K562 (cell line): Measurements from ENCODE around the gene SLC39A3. TPM values are rescaled to one million over a fixed set of nuclear protein-coding genes. Genes with fewer than 3 reads are reported as not detected.

ENCODE experiments used
- ATAC-seq: fragments of 200-7000 bp; cut with Tn5 transposase; 3 replicates; pipeline ENCODE4 v1.9.1; 2020; ENCODE audit warnings: moderate library complexity
- BruUV-seq: library from RNA; stranded (reverse); fragments of 400-500 nt; replicated peaks from 2 replicates; lab custom pipeline; 2021; lab: Mats Ljungman, UMichigan
- CTCF ChIA-PET: fragments of 300-600 bp; formaldehyde crosslinking; extraction: SDS; loops from one replicate; lab custom pipeline; 2021; ENCODE audit warnings: low intra/inter-chr PET ratio; lab: Yijun Ruan, JAX
- POLR2A ChIA-PET: fragments of 300-600, 350-650 bp; sonication (Branson Sonifier 250); formaldehyde crosslinking; extraction: SDS; loops from one replicate; lab custom pipeline; 2021; ENCODE audit warnings: antibody characterized with exemption, inconsistent platforms; lab: Yijun Ruan, JAX
- DNase-seq, 4 experiments: peaks; one replicate each; pipeline versions ENCODE4 v3.0.0 to v3.0.0-alpha.2; 2011 to 2018; ENCODE audit warnings: low spot score in 3 of 4, mixed read lengths in 3 of 4; ENCODE audit errors: extremely low read depth in 1 of 4
- FAIRE-seq: peaks from 2 replicates; lab custom pipeline; 2011; peaks lifted over from hg19 to GRCh38; lab: Jason Lieb, UNC
- H2AFZ ChIP-seq: 2 replicates; pipeline ENCODE4 v1.6.0; 2011; ENCODE audit warnings: low read depth, low read length, control low read depth, inconsistent platforms
- H3K27ac ChIP-seq: fragments of 200-600 bp; 3 replicates; pipeline ENCODE4 v1.8.0; 2011; ENCODE audit warnings: low read depth, mild to moderate bottlenecking, control low read depth, inconsistent platforms, low read length, moderate library complexity, mixed read lengths; ENCODE audit errors: extremely low read depth
- H3K27me3 ChIP-seq, 2 experiments: fragments of 300-600 bp in 1 of 2; 2 replicates in 1 of 2; 3 replicates in 1 of 2; pipeline versions ENCODE4 v1.6.0 to v1.8.0; 2011; ENCODE audit warnings: inconsistent platforms in 2 of 2, low read length in 2 of 2, mild to moderate bottlenecking in 1 of 2, mixed read lengths in 1 of 2, moderate library complexity in 1 of 2; ENCODE audit not compliant: control insufficient read depth in 2 of 2, insufficient read depth in 2 of 2
- H3K36me3 ChIP-seq: fragments of 300-600 bp; 3 replicates; pipeline ENCODE4 v1.8.0; 2011; ENCODE audit warnings: mild to moderate bottlenecking, low read length, inconsistent platforms; ENCODE audit not compliant: control insufficient read depth, insufficient read depth
- H3K4me1 ChIP-seq, 2 experiments: fragments of 200-600 bp in 1 of 2; replicated peaks in 1 of 2; 2 replicates in 1 of 2; 3 replicates in 1 of 2; pipeline versions ENCODE4 v1.5.1 to v1.8.0; 2011; ENCODE audit warnings: inconsistent platforms in 2 of 2, low read length in 2 of 2, mild to moderate bottlenecking in 1 of 2, mixed read lengths in 1 of 2, moderate library complexity in 1 of 2; ENCODE audit not compliant: control insufficient read depth in 2 of 2, insufficient read depth in 2 of 2
- H3K4me2 ChIP-seq: 2 replicates; pipeline ENCODE4 v1.6.1; 2011; ENCODE audit warnings: low read length, control low read depth, inconsistent platforms, mixed read lengths; ENCODE audit not compliant: insufficient read depth
- H3K4me3 ChIP-seq: fragments of 200-600 bp; sonication (generic), shearing (Covaris generic); 2 replicates; pipeline ENCODE4 v1.5.1; 2016; ENCODE audit warnings: control low read depth, inconsistent platforms
- H3K79me2 ChIP-seq: fragments of 200-600 bp; 3 replicates; pipeline ENCODE4 v1.8.0; 2011; ENCODE audit warnings: low read length, inconsistent platforms; ENCODE audit not compliant: control insufficient read depth, insufficient read depth
- H3K9ac ChIP-seq, 2 experiments: 2 replicates each; pipeline versions ENCODE4 v1.6.0 to v1.6.1; 2011; ENCODE audit warnings: low read depth in 2 of 2, low read length in 2 of 2, control low read depth in 1 of 2, inconsistent platforms in 1 of 2, mild to moderate bottlenecking in 1 of 2, mixed read lengths in 1 of 2; ENCODE audit not compliant: insufficient read depth in 1 of 2
- H3K9me1 ChIP-seq: one replicate; pipeline ENCODE4 v1.6.0; 2011; ENCODE audit warnings: inconsistent platforms, mild to moderate bottlenecking, low read length, moderate library complexity; ENCODE audit not compliant: control insufficient read depth, insufficient read depth
- H3K9me3 ChIP-seq: replicated peaks from 2 replicates; pipeline ENCODE4 v1.5.1; 2011; ENCODE audit warnings: low read depth, low read length, inconsistent platforms; ENCODE audit not compliant: control insufficient read depth, insufficient read depth
- H4K20me1 ChIP-seq: replicated peaks from 2 replicates; pipeline ENCODE4 v1.6.1; 2011; ENCODE audit warnings: low read length, inconsistent platforms, mixed read lengths; ENCODE audit not compliant: control insufficient read depth, insufficient read depth
- EHMT2 ChIP-seq: fragments of 450-650 bp; IDR thresholded peaks from 2 replicates; pipeline ENCODE4 v1.6.1; 2018; ENCODE audit warnings: antibody characterized with exemption
- ILF3 ChIP-seq: fragments of 450-650 bp; IDR thresholded peaks from 2 replicates; pipeline ENCODE4 v1.6.1; 2018; ENCODE audit warnings: antibody characterized with exemption, mild to moderate bottlenecking, moderate library complexity, borderline replicate concordance
- POLR2G ChIP-seq: fragments of 200-400 bp; formaldehyde crosslinking; IDR thresholded peaks from 2 replicates; pipeline ENCODE4 v1.6.1; 2017; ENCODE audit warnings: low read depth, mild to moderate bottlenecking, antibody characterized with exemption, low read length, moderate library complexity
- PPARD ChIP-seq: fragments of 250-450 bp; sonication (Bioruptor Pico); IDR thresholded peaks from 2 replicates; pipeline ENCODE4 v1.8.0; 2022; ENCODE audit warnings: inconsistent platforms, mild to moderate bottlenecking, moderate library complexity
- RBFOX2 ChIP-seq: fragments of 200-400 bp; formaldehyde crosslinking; IDR thresholded peaks from 2 replicates; pipeline ENCODE4 v1.6.1; 2017; ENCODE audit warnings: low read depth, mild to moderate bottlenecking, low read length, moderate library complexity
- WGBS: fragments of 100-300 bp; shearing (Covaris generic); methylation state at CpG from one replicate; pipeline ENCODE4 v1.1.6; 2016; ENCODE audit warnings: low coverage, mixed read lengths; ENCODE audit not compliant: insufficient coverage; ENCODE audit errors: missing lambda C conversion rate; 5-methylcytosine and 5-hydroxymethylcytosine counted together
- in situ Hi-C: fragments of 300-500 bp; cut with MboI; formaldehyde crosslinking; loops from 4 replicates; pipeline ENCODE4 v1.15.0; 2018; ENCODE audit warnings: inconsistent platforms, mixed read lengths
- intact Hi-C: fragments of 100-400 bp; cut with micrococcal nuclease; formaldehyde crosslinking; loops from 2 replicates; pipeline ENCODE4 v1.14.2; 2022
- polyA plus RNA-seq, 8 experiments: library from polyadenylated mRNA; depleted of rRNA in 4 of 8; stranded (reverse) in 5 of 8; unstranded in 3 of 8; fragments of >200 nt; fragmentation: Nextera tagmentation in 2 of 8; fragmentation: Illumina TruSeq in 1 of 8; extraction: Ambion mirVana in 2 of 8; extraction: Trizol in 1 of 8; gene quantifications; 2 replicates each; pipeline versions ENCODE4 v1.2.1 to v1.2.3, GENCODE V29; 2011 to 2014; ENCODE audit warnings: inconsistent platforms in 1 of 8, missing spikeins in 1 of 8
- total RNA-seq, 7 experiments: library from RNA; depleted of rRNA in 6 of 7; stranded (reverse); fragments of >200 nt in 6 of 7; fragmentation: Illumina TruSeq in 2 of 7; extraction: Trizol in 2 of 7; gene quantifications; 2 replicates each; pipeline versions ENCODE4 v1.2.1 to v1.2.3, GENCODE V29; 2011 to 2021; ENCODE audit warnings: low replicate concordance in 1 of 7
- TF ChIP-seq, protein P1 (sequence below): sonication (generic); formaldehyde crosslinking; IDR thresholded peaks from 2 replicates; pipeline ENCODE4 v1.8.0; 2023; ENCODE audit warnings: mild to moderate bottlenecking, missing genetic modification reagents
- TF ChIP-seq, protein P2 (sequence below): IDR thresholded peaks from 2 replicates; pipeline ENCODE4 v1.6.1; 2011; ENCODE audit not compliant: insufficient read length; ENCODE audit errors: extremely low read depth
- TF ChIP-seq, protein P3 (sequence below): sonication (generic); formaldehyde crosslinking; IDR thresholded peaks from 2 replicates; pipeline ENCODE4 v1.4.0; 2020; ENCODE audit warnings: mild to moderate bottlenecking, missing genetic modification reagents
- TF ChIP-seq, protein P4 (sequence below): sonication (generic); formaldehyde crosslinking; IDR thresholded peaks from 2 replicates; pipeline ENCODE4 v1.8.0; 2022; ENCODE audit warnings: mild to moderate bottlenecking, missing genetic modification reagents

Gene SLC39A3
- total and polyA plus RNA-seq, 9 of the 15 experiments (the other 6 are each of a cell fraction or from before 2014, with no cell fraction given): 2.3 to 215 (median 127) TPM

DNA sequence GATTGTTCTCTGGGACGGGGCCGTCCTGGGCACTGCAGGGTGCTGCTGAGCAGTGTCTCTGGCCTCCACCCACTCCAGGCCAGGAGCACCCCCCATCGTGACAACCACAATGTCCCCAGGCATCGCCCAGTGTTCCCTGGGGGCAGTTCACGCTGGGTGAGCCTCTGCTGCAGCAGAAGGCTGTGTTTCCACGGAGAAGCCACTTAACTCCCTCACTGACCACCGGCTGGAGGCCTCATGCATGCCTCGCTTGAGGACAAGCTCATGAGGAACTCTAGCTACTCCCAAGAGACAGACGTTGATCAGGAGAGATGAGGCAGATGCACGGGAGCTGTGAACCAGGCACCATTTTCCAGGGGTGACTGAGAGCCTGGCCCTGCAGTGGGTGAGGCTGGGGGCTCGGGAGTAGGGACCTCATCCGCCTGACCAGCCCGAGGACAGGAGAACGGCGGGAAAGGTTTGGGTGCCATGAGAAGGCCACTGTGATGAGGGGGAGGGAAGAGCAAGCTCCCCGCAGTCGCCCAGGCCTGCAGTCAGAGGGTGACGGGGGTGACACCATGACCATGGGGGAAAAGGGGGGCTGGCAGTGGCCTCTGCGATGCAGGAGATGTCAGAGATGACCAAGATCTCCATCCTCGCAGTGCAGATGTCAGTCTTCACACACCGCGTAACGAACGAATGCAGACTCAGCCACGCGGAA is 5.1 kb downstream of the SLC39A3 start:
- H3K9ac ChIP-seq: no peak overlapping the region; a peak in 1 of 4 replicates
- H3K36me3 ChIP-seq: peaks cover 69% of the 10 kb centered on the region
- no peak overlapping the region for H3K4me3 ChIP-seq
- FAIRE-seq (no peak), DNase-seq (no peak), ATAC-seq (no peak)
- H3K79me2 ChIP-seq: peaks cover 47% of the 10 kb centered on the region
- H4K20me1 ChIP-seq: peaks cover 23% of the 10 kb centered on the region
- POLR2A ChIA-PET: interaction anchor here (0.8 to 1.3 kb wide), 4 partner anchors 9 to 394 kb away, joined by 3 to 5 read pairs (median 4); no protein-coding TSS in a partner anchor
- H3K27me3 ChIP-seq: no peaks in the 10 kb centered on the region
- WGBS: 93% methylated on average over 22 of the region's 26 CpGs
- no peaks in the 10 kb centered on the region for H3K9me1 ChIP-seq
- peaks cover 5 to 46% of the 10 kb centered on the region in 2 experiments; a peak in 3 of 5 replicates for H3K4me1 ChIP-seq
- no peak overlapping the region; the same call in 2 of the 3 replicates for H3K27ac ChIP-seq
- intact Hi-C loops (no loop called here), in situ Hi-C loops (no loop called here)
- no peak overlapping the region for H2AFZ ChIP-seq
- H3K9me3 ChIP-seq: peaks cover 6% of the 10 kb centered on the region; the same call in 1 of the 2 replicates
- CTCF ChIA-PET: no interaction called here
- no TSS peak for BruUV-seq
- H3K4me2 ChIP-seq: no peak overlapping the region
- TF ChIP-seq, protein P1, sequence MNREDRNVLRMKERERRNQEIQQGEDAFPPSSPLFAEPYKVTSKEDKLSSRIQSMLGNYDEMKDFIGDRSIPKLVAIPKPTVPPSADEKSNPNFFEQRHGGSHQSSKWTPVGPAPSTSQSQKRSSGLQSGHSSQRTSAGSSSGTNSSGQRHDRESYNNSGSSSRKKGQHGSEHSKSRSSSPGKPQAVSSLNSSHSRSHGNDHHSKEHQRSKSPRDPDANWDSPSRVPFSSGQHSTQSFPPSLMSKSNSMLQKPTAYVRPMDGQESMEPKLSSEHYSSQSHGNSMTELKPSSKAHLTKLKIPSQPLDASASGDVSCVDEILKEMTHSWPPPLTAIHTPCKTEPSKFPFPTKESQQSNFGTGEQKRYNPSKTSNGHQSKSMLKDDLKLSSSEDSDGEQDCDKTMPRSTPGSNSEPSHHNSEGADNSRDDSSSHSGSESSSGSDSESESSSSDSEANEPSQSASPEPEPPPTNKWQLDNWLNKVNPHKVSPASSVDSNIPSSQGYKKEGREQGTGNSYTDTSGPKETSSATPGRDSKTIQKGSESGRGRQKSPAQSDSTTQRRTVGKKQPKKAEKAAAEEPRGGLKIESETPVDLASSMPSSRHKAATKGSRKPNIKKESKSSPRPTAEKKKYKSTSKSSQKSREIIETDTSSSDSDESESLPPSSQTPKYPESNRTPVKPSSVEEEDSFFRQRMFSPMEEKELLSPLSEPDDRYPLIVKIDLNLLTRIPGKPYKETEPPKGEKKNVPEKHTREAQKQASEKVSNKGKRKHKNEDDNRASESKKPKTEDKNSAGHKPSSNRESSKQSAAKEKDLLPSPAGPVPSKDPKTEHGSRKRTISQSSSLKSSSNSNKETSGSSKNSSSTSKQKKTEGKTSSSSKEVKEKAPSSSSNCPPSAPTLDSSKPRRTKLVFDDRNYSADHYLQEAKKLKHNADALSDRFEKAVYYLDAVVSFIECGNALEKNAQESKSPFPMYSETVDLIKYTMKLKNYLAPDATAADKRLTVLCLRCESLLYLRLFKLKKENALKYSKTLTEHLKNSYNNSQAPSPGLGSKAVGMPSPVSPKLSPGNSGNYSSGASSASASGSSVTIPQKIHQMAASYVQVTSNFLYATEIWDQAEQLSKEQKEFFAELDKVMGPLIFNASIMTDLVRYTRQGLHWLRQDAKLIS (CRISPR knock-in tag): no peak
- TF ChIP-seq EHMT2 (no peak), RBFOX2 (peak; percentile 62), PPARD (CRISPR knock-in tag) (no peak), ILF3 (no peak), POLR2G (peak; percentile 40; the same call in 1 of the 2 replicates)
- TF ChIP-seq, protein P2, sequence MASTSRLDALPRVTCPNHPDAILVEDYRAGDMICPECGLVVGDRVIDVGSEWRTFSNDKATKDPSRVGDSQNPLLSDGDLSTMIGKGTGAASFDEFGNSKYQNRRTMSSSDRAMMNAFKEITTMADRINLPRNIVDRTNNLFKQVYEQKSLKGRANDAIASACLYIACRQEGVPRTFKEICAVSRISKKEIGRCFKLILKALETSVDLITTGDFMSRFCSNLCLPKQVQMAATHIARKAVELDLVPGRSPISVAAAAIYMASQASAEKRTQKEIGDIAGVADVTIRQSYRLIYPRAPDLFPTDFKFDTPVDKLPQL: no peak
- TF ChIP-seq, protein P3, sequence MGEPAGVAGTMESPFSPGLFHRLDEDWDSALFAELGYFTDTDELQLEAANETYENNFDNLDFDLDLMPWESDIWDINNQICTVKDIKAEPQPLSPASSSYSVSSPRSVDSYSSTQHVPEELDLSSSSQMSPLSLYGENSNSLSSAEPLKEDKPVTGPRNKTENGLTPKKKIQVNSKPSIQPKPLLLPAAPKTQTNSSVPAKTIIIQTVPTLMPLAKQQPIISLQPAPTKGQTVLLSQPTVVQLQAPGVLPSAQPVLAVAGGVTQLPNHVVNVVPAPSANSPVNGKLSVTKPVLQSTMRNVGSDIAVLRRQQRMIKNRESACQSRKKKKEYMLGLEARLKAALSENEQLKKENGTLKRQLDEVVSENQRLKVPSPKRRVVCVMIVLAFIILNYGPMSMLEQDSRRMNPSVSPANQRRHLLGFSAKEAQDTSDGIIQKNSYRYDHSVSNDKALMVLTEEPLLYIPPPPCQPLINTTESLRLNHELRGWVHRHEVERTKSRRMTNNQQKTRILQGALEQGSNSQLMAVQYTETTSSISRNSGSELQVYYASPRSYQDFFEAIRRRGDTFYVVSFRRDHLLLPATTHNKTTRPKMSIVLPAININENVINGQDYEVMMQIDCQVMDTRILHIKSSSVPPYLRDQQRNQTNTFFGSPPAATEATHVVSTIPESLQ (CRISPR knock-in tag): no peak
- TF ChIP-seq, protein P4, sequence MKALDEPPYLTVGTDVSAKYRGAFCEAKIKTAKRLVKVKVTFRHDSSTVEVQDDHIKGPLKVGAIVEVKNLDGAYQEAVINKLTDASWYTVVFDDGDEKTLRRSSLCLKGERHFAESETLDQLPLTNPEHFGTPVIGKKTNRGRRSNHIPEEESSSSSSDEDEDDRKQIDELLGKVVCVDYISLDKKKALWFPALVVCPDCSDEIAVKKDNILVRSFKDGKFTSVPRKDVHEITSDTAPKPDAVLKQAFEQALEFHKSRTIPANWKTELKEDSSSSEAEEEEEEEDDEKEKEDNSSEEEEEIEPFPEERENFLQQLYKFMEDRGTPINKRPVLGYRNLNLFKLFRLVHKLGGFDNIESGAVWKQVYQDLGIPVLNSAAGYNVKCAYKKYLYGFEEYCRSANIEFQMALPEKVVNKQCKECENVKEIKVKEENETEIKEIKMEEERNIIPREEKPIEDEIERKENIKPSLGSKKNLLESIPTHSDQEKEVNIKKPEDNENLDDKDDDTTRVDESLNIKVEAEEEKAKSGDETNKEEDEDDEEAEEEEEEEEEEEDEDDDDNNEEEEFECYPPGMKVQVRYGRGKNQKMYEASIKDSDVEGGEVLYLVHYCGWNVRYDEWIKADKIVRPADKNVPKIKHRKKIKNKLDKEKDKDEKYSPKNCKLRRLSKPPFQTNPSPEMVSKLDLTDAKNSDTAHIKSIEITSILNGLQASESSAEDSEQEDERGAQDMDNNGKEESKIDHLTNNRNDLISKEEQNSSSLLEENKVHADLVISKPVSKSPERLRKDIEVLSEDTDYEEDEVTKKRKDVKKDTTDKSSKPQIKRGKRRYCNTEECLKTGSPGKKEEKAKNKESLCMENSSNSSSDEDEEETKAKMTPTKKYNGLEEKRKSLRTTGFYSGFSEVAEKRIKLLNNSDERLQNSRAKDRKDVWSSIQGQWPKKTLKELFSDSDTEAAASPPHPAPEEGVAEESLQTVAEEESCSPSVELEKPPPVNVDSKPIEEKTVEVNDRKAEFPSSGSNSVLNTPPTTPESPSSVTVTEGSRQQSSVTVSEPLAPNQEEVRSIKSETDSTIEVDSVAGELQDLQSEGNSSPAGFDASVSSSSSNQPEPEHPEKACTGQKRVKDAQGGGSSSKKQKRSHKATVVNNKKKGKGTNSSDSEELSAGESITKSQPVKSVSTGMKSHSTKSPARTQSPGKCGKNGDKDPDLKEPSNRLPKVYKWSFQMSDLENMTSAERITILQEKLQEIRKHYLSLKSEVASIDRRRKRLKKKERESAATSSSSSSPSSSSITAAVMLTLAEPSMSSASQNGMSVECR: no peak
